WTC11 (cell line): ENCODE results near the gene CLUH. TPM values are rescaled to one million over a fixed set of nuclear protein-coding genes. Genes with fewer than 3 reads are reported as not detected.

Experiments used
- ATAC-seq: fragments of 200-7000 bp; cut with Tn5 transposase; 2 replicates; pipeline ENCODE4 v1.10.0; 2021; ENCODE audit warnings: mild to moderate bottlenecking, moderate library complexity
- CTCF ChIA-PET: fragments of 300-600 bp; sonication (Branson Sonifier 250); formaldehyde crosslinking; loops from one replicate; lab custom pipeline; 2021; ENCODE audit warnings: antibody characterized with exemption; lab: Charles Lee
- POLR2A ChIA-PET: fragments of 350-600 bp; sonication (Branson Sonifier 250); formaldehyde crosslinking; loops from one replicate; lab custom pipeline; 2021; ENCODE audit warnings: antibody characterized with exemption; lab: Charles Lee
- DNase-seq: peaks from one replicate; pipeline ENCODE4 v3.0.0; 2021; ENCODE audit warnings: low spot score
- H3K27ac Mint-ChIP-seq: 2 replicates; pipeline ENCODE4 v1.8.0; 2021; ENCODE audit warnings: mixed read lengths
- H3K27me3 Mint-ChIP-seq: 2 replicates; pipeline ENCODE4 v1.8.0; 2021; ENCODE audit warnings: low read depth, mild to moderate bottlenecking, moderate library complexity, mixed read lengths
- H3K36me3 Mint-ChIP-seq: 2 replicates; pipeline ENCODE4 v1.8.0; 2021; ENCODE audit warnings: mixed read lengths
- H3K4me1 Mint-ChIP-seq: 2 replicates; pipeline ENCODE4 v1.8.0; 2022; ENCODE audit warnings: mixed read lengths
- H3K4me3 Mint-ChIP-seq: 2 replicates; pipeline ENCODE4 v1.8.0; 2021; ENCODE audit warnings: mild to moderate bottlenecking, moderate library complexity, mixed read lengths
- H3K9me3 Mint-ChIP-seq: 2 replicates; pipeline ENCODE4 v1.8.0; 2021; ENCODE audit warnings: mixed read lengths
- AR ChIP-seq: fragments of 250-450 bp; sonication (Bioruptor Pico); IDR thresholded peaks from 2 replicates; pipeline ENCODE4 v1.9.0; 2021; ENCODE audit warnings: mild to moderate bottlenecking
- ARID4B ChIP-seq: sonication (generic); formaldehyde crosslinking; IDR thresholded peaks from 2 replicates; pipeline ENCODE4 v1.8.0; 2023; ENCODE audit warnings: missing genetic modification reagents, mild to moderate bottlenecking, borderline replicate concordance
- CDX4 ChIP-seq: fragments of 250-450 bp; sonication (Bioruptor Pico); IDR thresholded peaks from 2 replicates; pipeline ENCODE4 v1.9.0; 2021; ENCODE audit warnings: moderate library complexity, mild to moderate bottlenecking, inconsistent platforms, borderline replicate concordance
- EMX1 ChIP-seq: fragments of 250-450 bp; sonication (Bioruptor Pico); IDR thresholded peaks from 2 replicates; pipeline ENCODE4 v1.8.0; 2021; ENCODE audit warnings: mild to moderate bottlenecking
- ESRRA ChIP-seq: sonication (generic); formaldehyde crosslinking; IDR thresholded peaks from 2 replicates; pipeline ENCODE4 v1.8.1; 2022; ENCODE audit warnings: mild to moderate bottlenecking, missing genetic modification reagents, borderline replicate concordance
- GRHL2 ChIP-seq: fragments of 250-450 bp; sonication (Bioruptor Pico); IDR thresholded peaks from 2 replicates; pipeline ENCODE4 v1.8.0; 2022; ENCODE audit warnings: mild to moderate bottlenecking, moderate library complexity; ENCODE audit not compliant: insufficient replicate concordance, severe bottlenecking
- HMGXB4 ChIP-seq: sonication (generic); formaldehyde crosslinking; IDR thresholded peaks from 2 replicates; pipeline ENCODE4 v1.8.1; 2023; ENCODE audit warnings: mild to moderate bottlenecking, moderate library complexity, missing genetic modification reagents
- IRF1 ChIP-seq: sonication (generic); formaldehyde crosslinking; IDR thresholded peaks from 2 replicates; pipeline ENCODE4 v1.8.0; 2023; ENCODE audit warnings: missing genetic modification reagents
- JAZF1 ChIP-seq: fragments of 250-450 bp; sonication (Bioruptor Pico); IDR thresholded peaks from 2 replicates; pipeline ENCODE4 v1.9.0; 2021; ENCODE audit warnings: moderate library complexity, mild to moderate bottlenecking, inconsistent platforms
- MAX ChIP-seq: sonication (generic); formaldehyde crosslinking; IDR thresholded peaks from 2 replicates; pipeline ENCODE4 v1.8.0; 2022; ENCODE audit warnings: mild to moderate bottlenecking, missing genetic modification reagents
- NFATC4 ChIP-seq: fragments of 250-450 bp; sonication (Bioruptor Pico); IDR thresholded peaks from 2 replicates; pipeline ENCODE4 v1.9.0; 2021; ENCODE audit warnings: mild to moderate bottlenecking
- SP1 ChIP-seq: sonication (generic); formaldehyde crosslinking; conservative IDR thresholded peaks from 2 replicates; pipeline ENCODE4 v1.8.1; 2022; ENCODE audit warnings: missing genetic modification reagents
- TEAD1 ChIP-seq: sonication (generic); formaldehyde crosslinking; IDR thresholded peaks from 2 replicates; pipeline ENCODE4 v1.8.0; 2022; ENCODE audit warnings: mild to moderate bottlenecking, missing genetic modification reagents
- TP53 ChIP-seq: sonication (generic); formaldehyde crosslinking; IDR thresholded peaks from 2 replicates; pipeline ENCODE4 v1.8.1; 2023; ENCODE audit warnings: mild to moderate bottlenecking, missing genetic modification reagents
- USF1 ChIP-seq: sonication (generic); formaldehyde crosslinking; IDR thresholded peaks from 2 replicates; pipeline ENCODE4 v1.8.0; 2022; ENCODE audit warnings: mild to moderate bottlenecking, missing genetic modification reagents
- ZMAT4 ChIP-seq: fragments of 250-450 bp; sonication (Bioruptor Pico); IDR thresholded peaks from 2 replicates; pipeline ENCODE4 v1.9.0; 2021; ENCODE audit warnings: mild to moderate bottlenecking
- ZNF121 ChIP-seq: sonication (generic); formaldehyde crosslinking; IDR thresholded peaks from 2 replicates; pipeline ENCODE4 v1.8.0; 2023; ENCODE audit warnings: missing genetic modification reagents
- ZNF138 ChIP-seq: sonication (generic); formaldehyde crosslinking; conservative IDR thresholded peaks from 2 replicates; pipeline ENCODE4 v1.8.1; 2022; ENCODE audit warnings: mild to moderate bottlenecking, moderate library complexity, missing genetic modification reagents
- ZNF263 ChIP-seq: sonication (generic); formaldehyde crosslinking; IDR thresholded peaks from 2 replicates; pipeline ENCODE4 v1.8.1; 2022; ENCODE audit warnings: low read depth, mild to moderate bottlenecking, moderate library complexity, missing genetic modification reagents
- ZNF396 ChIP-seq: fragments of 250-450 bp; sonication (Bioruptor Pico); IDR thresholded peaks from 2 replicates; pipeline ENCODE4 v1.8.0; 2021; ENCODE audit warnings: mild to moderate bottlenecking, moderate library complexity, borderline replicate concordance
- ZNF671 ChIP-seq: fragments of 250-450 bp; sonication (Bioruptor Pico); IDR thresholded peaks from 2 replicates; pipeline ENCODE4 v1.8.0; 2021; ENCODE audit warnings: mild to moderate bottlenecking
- total RNA-seq: library from RNA; stranded (reverse); gene quantifications from 3 replicates; pipeline ENCODE4 v1.2.3, GENCODE V29; 2021

The CLUH gene
- total RNA-seq, 1 experiment from 2014 or later: 105 TPM

- Mint-ChIP-seq H3K36me3 (no peaks in the 10 kb centered on the region), H3K27ac (no peak overlapping the region), H3K27me3 (peaks cover 30% of the 10 kb centered on the region), H3K4me3 (no peak overlapping the region), H3K4me1 (peaks cover 8% of the 10 kb centered on the region), H3K9me3 (no peaks in the 10 kb centered on the region)
- TF ChIP-seq NFATC4 (no peak), ZNF121 (peak; percentile 88)
- POLR2A ChIA-PET: interaction anchor here (0.9 kb wide), 1 partner anchor 37 kb away, joined by 3 read pairs; no protein-coding TSS in a partner anchor
- DNase-seq (no peak), ATAC-seq (no peak)
- CTCF ChIA-PET: interaction anchor here (1.2 kb wide), 1 partner anchor 18 kb away, joined by 4 read pairs; no protein-coding TSS in a partner anchor
These were observed 47.3 kb upstream of the CLUH start for GRCh38 chr17:2758870-2759269.

- DNase-seq: peak; percentile 82
- Mint-ChIP-seq H3K4me1 (peaks cover 17% of the 10 kb centered on the region), H3K27ac (peak overlapping the region; percentile 91; the same call in 1 of the 2 replicates), H3K9me3 (no peaks in the 10 kb centered on the region), H3K27me3 (peaks cover 37% of the 10 kb centered on the region), H3K4me3 (peak overlapping the region; percentile 75), H3K36me3 (no peaks in the 10 kb centered on the region)
- ATAC-seq: peak; percentile 87
- CTCF ChIA-PET: interaction anchor here (0.6 to 2.8 kb wide), 11 partner anchors 9 to 373 kb away, joined by 3 to 14 read pairs (median 5); no protein-coding TSS in a partner anchor
- POLR2A ChIA-PET: interaction anchor here (0.6 to 0.7 kb wide), 2 partner anchors 18 to 20 kb away, joined by 3 read pairs; no protein-coding TSS in a partner anchor
- TF ChIP-seq MAX (CRISPR knock-in tag) (peak; percentile 66; the same call in 1 of the 2 replicates), EMX1 (CRISPR knock-in tag) (no peak), TP53 (no peak), USF1 (CRISPR knock-in tag) (peak; percentile 73), AR (no peak), ARID4B (no peak), ZNF121 (peak; percentile 61; the same call in 1 of the 2 replicates), ZNF263 (CRISPR knock-in tag) (peak; percentile 69; the same call in 1 of the 2 replicates), SP1 (CRISPR knock-in tag) (peak; percentile 68), TEAD1 (peak; percentile 64), HMGXB4 (CRISPR knock-in tag) (peak; percentile 55; the same call in 1 of the 2 replicates), ESRRA (CRISPR knock-in tag) (0 out of 2 replicates have a peak, but pooled peaks have one; percentile 49), CDX4 (no peak), JAZF1 (CRISPR knock-in tag) (no peak), ZNF138 (CRISPR knock-in tag) (0 out of 2 replicates have a peak, but pooled peaks have one; percentile 33), IRF1 (CRISPR knock-in tag) (no peak), ZNF396 (CRISPR knock-in tag) (no peak), ZNF671 (no peak), GRHL2 (no peak), ZMAT4 (CRISPR knock-in tag) (no peak)
These were observed 44.5 kb upstream of the CLUH start for GRCh38 chr17:2755891-2756724.
